Dermis microvascular lymphatic vessel endothelial cell (primary cell): ENCODE results near the gene C3orf20. TPM values are rescaled to one million over a fixed set of nuclear protein-coding genes. Genes with fewer than 3 reads are reported as not detected.
"Not testable (repeated sequence)": the region's sequence is repeated elsewhere in the genome, so short reads cannot be mapped to it uniquely, and the experiment has no call there.

Source experiments
- DNase-seq, 2 donors: peaks; one replicate each; pipeline versions ENCODE4 v3.0.0 to v3.0.0-alpha.2; 2010; ENCODE audit warnings: low read depth in 2 of 2
- total RNA-seq: library from RNA; depleted of rRNA; stranded (reverse); fragments of >200 nt; gene quantifications from 2 replicates; pipeline ENCODE4 v1.2.1, GENCODE V29; 2014

Gene C3orf20
- total RNA-seq, 1 donor from 2014 or later = not detected

GRCh38 chr3:14793858-14794234, 118.9 kb downstream of the C3orf20 start:
- no peak for DNase-seq

- no peak for DNase-seq
Measured at GRCh38 chr3:14794435-14794834, 119.5 kb downstream of the C3orf20 start.

GRCh38 chr3:14795996-14796395, 121.1 kb downstream of the C3orf20 start:
- no peak for DNase-seq

GRCh38 chr3:14796403-14797077, 121.6 kb downstream of the C3orf20 start:
- no peak for DNase-seq

- no peak for DNase-seq
Measured at GRCh38 chr3:14797731-14798130, 122.8 kb downstream of the C3orf20 start.

GRCh38 chr3:14798231-14798630, 123.3 kb downstream of the C3orf20 start:
- DNase-seq = no peak

- DNase-seq = peak in 1 of 2 donors; percentile 49
Measured at GRCh38 chr3:14799146-14799545, 124.2 kb downstream of the C3orf20 start.

GRCh38 chr3:14801031-14801430, 126.1 kb downstream of the C3orf20 start:
- no peak for DNase-seq

GRCh38 chr3:14801668-14802380, 126.9 kb downstream of the C3orf20 start:
- no peak for DNase-seq

GRCh38 chr3:14802381-14802731, 127.4 kb downstream of the C3orf20 start:
- no peak for DNase-seq

GRCh38 chr3:14803101-14803980, 128.4 kb downstream of the C3orf20 start:
- DNase-seq = peak in 1 of 2 donors; percentile 96

- peak; percentile 90 to 97 for DNase-seq
Measured at GRCh38 chr3:14803981-14804834, 129.3 kb downstream of the C3orf20 start.

- peak in 1 of 2 donors; percentile 74 for DNase-seq
Measured at GRCh38 chr3:14804835-14805780, 130.2 kb downstream of the C3orf20 start.

- DNase-seq = no peak
Measured at GRCh38 chr3:14805961-14806537, 131.1 kb downstream of the C3orf20 start.

GRCh38 chr3:14806641-14807263, 131.8 kb downstream of the C3orf20 start:
- DNase-seq = peak; percentile 73 to 95

GRCh38 chr3:14808025-14808424, 133.1 kb downstream of the C3orf20 start:
- DNase-seq = no peak

GRCh38 chr3:14808502-14809266, 133.7 kb downstream of the C3orf20 start:
- DNase-seq = no peak

GRCh38 chr3:14809611-14810010, 134.7 kb downstream of the C3orf20 start:
- DNase-seq = not testable (repeated sequence)
